ENCODE data around the gene COMMD7.

COMMD7 gene

GRCh38 chr20:32681175-32682084 lies 61.8 kb downstream of the COMMD7 start:
- Mint-ChIP-seq H3K36me3 (ENCODE audit: low read depth) (no peaks in the 10 kb centered on the region), H3K4me1 (peaks cover 13% of the 10 kb centered on the region), H3K9me3 (no peaks in the 10 kb centered on the region), H3K27ac (no peak overlapping the region), H3K4me3 (no peak overlapping the region), H3K27me3 (no peaks in the 10 kb centered on the region)
- ATAC-seq (peak; percentile 48), DNase-seq (peak; percentile 6)

GRCh38 chr20:32680544-32681174 lies 62.6 kb downstream of the COMMD7 start:
- Mint-ChIP-seq H3K27ac (no peak overlapping the region), H3K27me3 (no peaks in the 10 kb centered on the region), H3K4me1 (peaks cover 10% of the 10 kb centered on the region), H3K9me3 (no peaks in the 10 kb centered on the region), H3K4me3 (no peak overlapping the region), H3K36me3 (ENCODE audit: low read depth) (no peaks in the 10 kb centered on the region)
- no peak for DNase-seq
- ATAC-seq, result no peak

GRCh38 chr20:32678948-32679347 lies 64.3 kb downstream of the COMMD7 start:
- ATAC-seq, result no peak
- H3K36me3 Mint-ChIP-seq (ENCODE audit: low read depth), result no peaks in the 10 kb centered on the region

GRCh38 chr20:32675223-32675975 lies 67.9 kb downstream of the COMMD7 start:
- ATAC-seq, result no peak
- H3K4me1 Mint-ChIP-seq, result peaks cover 30% of the 10 kb centered on the region
- no peak for DNase-seq
- no peak overlapping the region for H3K27ac Mint-ChIP-seq
- H3K9me3 Mint-ChIP-seq, result no peaks in the 10 kb centered on the region
- no peaks in the 10 kb centered on the region for H3K36me3 Mint-ChIP-seq (ENCODE audit: low read depth)
- H3K4me3 Mint-ChIP-seq, result no peak overlapping the region
- no peaks in the 10 kb centered on the region for H3K27me3 Mint-ChIP-seq

More at GRCh38 chr20:32678948-32679347, 64.3 kb downstream of the COMMD7 start:
- no peaks in the 10 kb centered on the region for H3K27me3 Mint-ChIP-seq
- peaks cover 18% of the 10 kb centered on the region for H3K4me1 Mint-ChIP-seq
- DNase-seq, result no peak
- no peak overlapping the region for H3K27ac Mint-ChIP-seq
- H3K4me3 Mint-ChIP-seq, result no peak overlapping the region
- no peaks in the 10 kb centered on the region for H3K9me3 Mint-ChIP-seq

GRCh38 chr20:32674362-32674789 lies 68.9 kb downstream of the COMMD7 start:
- H3K27me3 Mint-ChIP-seq, result no peaks in the 10 kb centered on the region
- peaks cover 30% of the 10 kb centered on the region for H3K4me1 Mint-ChIP-seq
- no peaks in the 10 kb centered on the region for H3K9me3 Mint-ChIP-seq
- ATAC-seq, result peak; percentile 42
- no peaks in the 10 kb centered on the region for H3K36me3 Mint-ChIP-seq (ENCODE audit: low read depth)
- H3K27ac Mint-ChIP-seq, result no peak overlapping the region
- DNase-seq, result peak; percentile 85
- no peak overlapping the region for H3K4me3 Mint-ChIP-seq

GRCh38 chr20:32672982-32673851 lies 70.0 kb downstream of the COMMD7 start:
- peak; percentile 53 for DNase-seq
- Mint-ChIP-seq H3K27ac (peak overlapping the region; percentile 85), H3K27me3 (no peaks in the 10 kb centered on the region), H3K4me3 (peak overlapping the region; percentile 16), H3K9me3 (no peaks in the 10 kb centered on the region), H3K36me3 (ENCODE audit: low read depth) (no peaks in the 10 kb centered on the region), H3K4me1 (peaks cover 30% of the 10 kb centered on the region)
- peak; percentile 69 for ATAC-seq

GRCh38 chr20:32672394-32672981 lies 70.8 kb downstream of the COMMD7 start:
- Mint-ChIP-seq H3K36me3 (ENCODE audit: low read depth) (no peaks in the 10 kb centered on the region), H3K27ac (peak overlapping the region; percentile 85), H3K9me3 (no peaks in the 10 kb centered on the region), H3K27me3 (no peaks in the 10 kb centered on the region), H3K4me3 (peak overlapping the region; percentile 16), H3K4me1 (peaks cover 30% of the 10 kb centered on the region)
- DNase-seq (no peak), ATAC-seq (no peak)

GRCh38 chr20:32670773-32671455 lies 72.4 kb downstream of the COMMD7 start:
- Mint-ChIP-seq H3K36me3 (ENCODE audit: low read depth) (no peaks in the 10 kb centered on the region), H3K27me3 (no peaks in the 10 kb centered on the region), H3K27ac (no peak overlapping the region), H3K9me3 (no peaks in the 10 kb centered on the region), H3K4me1 (peaks cover 29% of the 10 kb centered on the region), H3K4me3 (no peak overlapping the region)
- ATAC-seq (no peak), DNase-seq (no peak)

GRCh38 chr20:32667027-32667426 lies 76.2 kb downstream of the COMMD7 start:
- Mint-ChIP-seq H3K4me3 (no peak overlapping the region), H3K36me3 (ENCODE audit: low read depth) (no peaks in the 10 kb centered on the region), H3K9me3 (no peaks in the 10 kb centered on the region), H3K4me1 (peaks cover 11% of the 10 kb centered on the region), H3K27ac (no peak overlapping the region), H3K27me3 (no peaks in the 10 kb centered on the region)
- ATAC-seq, result no peak
- DNase-seq, result no peak

GRCh38 chr20:32664678-32665159 lies 78.5 kb downstream of the COMMD7 start:
- no peaks in the 10 kb centered on the region for H3K36me3 Mint-ChIP-seq (ENCODE audit: low read depth)
- H3K4me3 Mint-ChIP-seq, result no peak overlapping the region
- ATAC-seq (peak; percentile 71), DNase-seq (no peak)
- peaks cover 9% of the 10 kb centered on the region for H3K9me3 Mint-ChIP-seq
- H3K27me3 Mint-ChIP-seq, result no peaks in the 10 kb centered on the region
- H3K4me1 Mint-ChIP-seq, result peaks cover 5% of the 10 kb centered on the region
- no peak overlapping the region for H3K27ac Mint-ChIP-seq

- Mint-ChIP-seq H3K27ac (no peak overlapping the region), H3K4me3 (no peak overlapping the region), H3K4me1 (peaks cover 5% of the 10 kb centered on the region), H3K9me3 (peaks cover 9% of the 10 kb centered on the region), H3K36me3 (ENCODE audit: low read depth) (no peaks in the 10 kb centered on the region), H3K27me3 (no peaks in the 10 kb centered on the region)
- ATAC-seq (no peak), DNase-seq (no peak)
Measured at GRCh38 chr20:32664012-32664677, 79.1 kb downstream of the COMMD7 start.

- ATAC-seq (no peak), DNase-seq (no peak)
- no peaks in the 10 kb centered on the region for H3K27me3 Mint-ChIP-seq
- peaks cover 5% of the 10 kb centered on the region for H3K4me1 Mint-ChIP-seq
- no peaks in the 10 kb centered on the region for H3K36me3 Mint-ChIP-seq (ENCODE audit: low read depth)
- H3K9me3 Mint-ChIP-seq, result peaks cover 9% of the 10 kb centered on the region
- H3K27ac Mint-ChIP-seq, result no peak overlapping the region
- H3K4me3 Mint-ChIP-seq, result no peak overlapping the region
Measured at GRCh38 chr20:32663335-32664011, 79.8 kb downstream of the COMMD7 start.

Data from activated naive CD8-positive, alpha-beta T cell treated with anti-CD3 and anti-CD28 coated beads, Interleukin-2, amount 50 U/mL, for 24 hours (primary cell).